Measurements from ENCODE around the gene ARNT2. TPM values are rescaled to one million over a fixed set of nuclear protein-coding genes. Genes with fewer than 3 reads are reported as not detected.
"Not testable (repeated sequence)": the region's sequence is repeated elsewhere in the genome, so short reads cannot be mapped to it uniquely, and the experiment has no call there.

Gene ARNT2
- total RNA-seq, result under 0.01 and 0.22 TPM in 2 replicates

GRCh38 chr15:80404057-80404760 is at the start of gene ARNT2:
ARNT2 (plus strand) TSS chr15:80404382; CDS start chr15:80404516, 134 bp downstream.
- no peak for DNase-seq (ENCODE audit: low read depth in 2 of 2)

GRCh38 chr15:80367094-80367493 is 37.1 kb upstream of the ARNT2 start:
- DNase-seq (ENCODE audit: low read depth in 2 of 2), result peak in 1 of 2 donors; percentile 1

GRCh38 chr15:80367661-80368060 is 36.5 kb upstream of the ARNT2 start:
- DNase-seq (ENCODE audit: low read depth in 2 of 2), result peak in 1 of 2 donors; percentile 1

- DNase-seq (ENCODE audit: low read depth in 2 of 2), result no peak
Observed at GRCh38 chr15:80371924-80372323, 32.3 kb upstream of the ARNT2 start.

GRCh38 chr15:80374441-80374840 is 29.7 kb upstream of the ARNT2 start:
- DNase-seq (ENCODE audit: low read depth in 2 of 2), result no peak

- no peak for DNase-seq (ENCODE audit: low read depth in 2 of 2)
Observed at GRCh38 chr15:80375968-80376891, 28.0 kb upstream of the ARNT2 start.

- no peak for DNase-seq (ENCODE audit: low read depth in 2 of 2)
Observed at GRCh38 chr15:80379693-80380092, 24.5 kb upstream of the ARNT2 start.

- DNase-seq (ENCODE audit: low read depth in 2 of 2), result no peak
Observed at GRCh38 chr15:80380154-80380553, 24.0 kb upstream of the ARNT2 start.

- DNase-seq (ENCODE audit: low read depth in 2 of 2), result no peak
Observed at GRCh38 chr15:80382285-80382684, 21.9 kb upstream of the ARNT2 start.

GRCh38 chr15:80384432-80384831 is 19.8 kb upstream of the ARNT2 start:
- DNase-seq (ENCODE audit: low read depth in 2 of 2), result no peak

- DNase-seq (ENCODE audit: low read depth in 2 of 2), result no peak
Observed at GRCh38 chr15:80386151-80386550, 18.0 kb upstream of the ARNT2 start.

GRCh38 chr15:80388326-80388725 is 15.9 kb upstream of the ARNT2 start:
- no peak for DNase-seq (ENCODE audit: low read depth in 2 of 2)

- DNase-seq (ENCODE audit: low read depth in 2 of 2), result no peak
Observed at GRCh38 chr15:80389370-80389769, 14.8 kb upstream of the ARNT2 start.

GRCh38 chr15:80390942-80391341 is 13.2 kb upstream of the ARNT2 start:
- not testable (repeated sequence) for DNase-seq (ENCODE audit: low read depth in 2 of 2)

- no peak for DNase-seq (ENCODE audit: low read depth in 2 of 2)
Observed at GRCh38 chr15:80395616-80396015, 8.6 kb upstream of the ARNT2 start.

- DNase-seq (ENCODE audit: low read depth in 2 of 2), result no peak
Observed at GRCh38 chr15:80396096-80396495, 8.1 kb upstream of the ARNT2 start.

GRCh38 chr15:80399508-80399907 is 4.7 kb upstream of the ARNT2 start:
- no peak for DNase-seq (ENCODE audit: low read depth in 2 of 2)

- no peak for DNase-seq (ENCODE audit: low read depth in 2 of 2)
Observed at GRCh38 chr15:80401456-80401855, 2.7 kb upstream of the ARNT2 start.

- no peak for DNase-seq (ENCODE audit: low read depth in 2 of 2)
Observed at GRCh38 chr15:80402339-80402738, 1.8 kb upstream of the ARNT2 start.

- no peak for DNase-seq (ENCODE audit: low read depth in 2 of 2)
Observed at GRCh38 chr15:80403712-80404056, 498 bp upstream of the ARNT2 start.

- no peak for DNase-seq (ENCODE audit: low read depth in 2 of 2)
Observed at GRCh38 chr15:80404761-80405553, 775 bp downstream of the ARNT2 start.

GRCh38 chr15:80405554-80405850 is 1.3 kb downstream of the ARNT2 start:
- DNase-seq (ENCODE audit: low read depth in 2 of 2), result no peak
